GM19467 (cell line): ENCODE measurements around the gene PTPRN2.
"Not testable (repeated sequence)": the region's sequence is repeated elsewhere in the genome, so short reads cannot be mapped to it uniquely, and the experiment has no call there.

ENCODE experiments used
- ATAC-seq: cut with Tn5 transposase; IDR thresholded peaks from one replicate; pipeline ENCODE4 v1.9.1; 2021; ENCODE audit warnings: mild to moderate bottlenecking, moderate library complexity; ENCODE audit not compliant: unreplicated experiment

Gene PTPRN2

DNA sequence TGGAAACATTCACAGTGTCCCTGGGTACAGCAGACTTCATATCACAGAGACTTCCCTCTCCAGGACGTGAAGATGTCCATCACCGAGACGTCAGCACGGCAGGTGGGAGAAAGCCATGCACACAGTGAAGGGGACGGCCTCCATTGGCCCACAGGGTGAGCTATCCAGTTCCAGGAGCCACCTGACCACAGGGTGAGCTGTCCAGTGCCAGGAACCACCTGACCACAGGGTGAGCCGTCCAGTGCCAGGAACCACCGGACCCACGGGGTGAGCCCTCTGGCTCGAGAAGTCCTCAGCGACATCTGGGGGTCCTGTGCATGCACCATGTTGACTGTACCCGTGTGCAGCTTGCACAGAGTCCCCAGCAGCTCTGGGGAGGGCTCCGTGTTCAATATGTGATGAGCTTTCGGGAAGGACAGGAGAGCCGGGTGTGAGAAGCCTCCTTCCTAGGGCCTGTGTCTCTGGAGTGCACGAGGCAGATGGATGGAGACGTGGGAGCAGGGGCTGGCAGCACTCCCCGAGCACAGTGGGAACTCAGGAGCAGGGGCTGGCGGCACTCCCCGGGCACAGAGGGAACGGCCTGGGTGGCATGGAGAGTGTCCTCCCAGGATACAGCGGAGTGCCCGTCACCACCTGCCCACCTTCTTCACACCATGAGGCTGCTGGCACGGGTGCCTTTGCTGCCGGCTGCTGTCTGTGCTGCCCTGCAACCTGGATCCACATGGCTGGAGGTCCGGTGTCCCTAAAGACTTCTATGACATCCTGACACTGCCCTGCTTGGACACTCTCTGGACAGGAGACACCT, 634.6 kb downstream of the PTPRN2 start:
- ATAC-seq = no peak

DNA sequence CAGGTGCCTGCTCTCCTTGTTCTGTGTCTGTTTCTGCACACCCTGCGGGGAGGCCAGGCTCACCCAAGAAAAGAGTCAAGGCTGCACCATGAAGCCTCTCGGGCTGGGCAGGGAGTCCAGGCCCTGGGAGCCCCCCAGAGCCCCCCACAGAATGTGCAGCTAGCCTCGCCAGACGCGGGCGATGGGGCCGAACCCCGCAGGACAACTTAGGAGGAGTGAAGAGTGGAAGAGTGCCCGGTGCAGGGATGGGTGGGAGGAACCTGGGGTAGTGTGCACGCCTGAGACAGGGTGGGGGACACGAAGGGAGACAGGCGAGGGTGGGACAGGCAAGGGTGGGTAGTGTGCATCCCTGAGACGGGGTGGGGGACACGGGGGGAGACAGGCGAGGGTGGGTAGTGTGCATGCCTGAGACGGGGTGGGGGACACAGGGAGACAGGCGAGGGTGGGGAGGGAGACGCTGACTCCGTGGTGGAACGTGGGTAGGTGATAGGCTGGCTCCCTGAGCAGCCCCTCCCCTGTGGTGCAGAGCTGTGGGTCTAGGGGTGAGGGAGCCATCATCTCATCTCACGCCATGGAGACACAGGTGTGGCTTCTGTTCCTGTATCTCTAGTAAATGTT, 635.5 kb downstream of the PTPRN2 start:
- ATAC-seq = no peak

- no peak for ATAC-seq
These were observed 636.1 kb downstream of the PTPRN2 start for GRCh38 chr7:157951300-157952049.

- no peak for ATAC-seq
These were observed 637.9 kb downstream of the PTPRN2 start for GRCh38 chr7:157949711-157950110.

GRCh38 chr7:157947504-157947903, 640.1 kb downstream of the PTPRN2 start:
- ATAC-seq = no peak

DNA sequence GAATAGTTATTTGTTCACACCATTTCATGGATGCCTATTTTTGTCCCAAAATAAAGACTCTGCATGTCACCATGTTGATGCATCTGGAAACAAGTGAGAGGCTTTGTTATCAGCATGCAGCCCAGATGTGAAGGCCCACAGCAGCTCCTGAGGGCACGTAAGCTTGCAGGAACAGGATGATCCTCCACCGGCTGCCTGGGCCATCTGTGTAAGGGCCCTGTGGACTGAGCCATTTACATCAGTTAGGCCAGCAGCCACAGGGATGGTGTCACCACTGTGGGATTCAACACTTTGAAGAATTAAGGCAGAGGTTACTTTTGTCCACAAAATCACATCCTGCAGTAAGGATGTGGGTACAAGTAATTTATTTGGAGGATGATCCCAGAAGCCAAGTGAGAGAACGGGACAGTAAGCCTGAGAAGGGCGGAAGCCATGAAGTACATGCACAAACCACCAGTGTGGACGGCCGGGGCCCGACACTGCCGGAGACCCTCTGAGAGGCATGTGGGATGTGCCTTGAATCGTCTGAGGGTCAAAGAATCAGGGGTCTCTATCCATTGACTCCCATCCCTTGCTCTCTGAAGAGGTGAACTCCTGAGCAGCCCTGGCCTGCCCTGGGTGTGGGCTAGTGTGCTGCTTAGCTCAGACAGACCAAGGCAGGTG, 641.1 kb downstream of the PTPRN2 start:
- no peak for ATAC-seq

DNA sequence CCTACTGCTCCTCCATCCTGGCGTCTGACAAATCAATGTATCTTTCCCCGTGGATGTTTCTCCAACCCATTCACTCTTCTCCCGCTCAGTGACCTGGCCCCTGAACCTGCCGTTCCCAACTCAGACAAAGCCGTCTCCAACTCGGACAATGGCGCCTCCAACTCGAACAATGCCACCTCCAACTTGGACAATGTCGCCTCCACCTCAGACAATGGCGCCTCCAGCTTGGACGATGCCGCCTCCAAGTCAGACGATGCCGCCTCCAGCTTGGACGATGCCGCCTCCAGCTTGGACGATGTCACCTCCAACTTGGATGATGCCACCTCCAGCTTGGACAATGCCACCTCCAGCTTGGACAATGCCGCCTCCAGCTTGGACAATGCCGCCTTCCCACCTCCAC, 642.2 kb downstream of the PTPRN2 start:
- no peak for ATAC-seq

DNA sequence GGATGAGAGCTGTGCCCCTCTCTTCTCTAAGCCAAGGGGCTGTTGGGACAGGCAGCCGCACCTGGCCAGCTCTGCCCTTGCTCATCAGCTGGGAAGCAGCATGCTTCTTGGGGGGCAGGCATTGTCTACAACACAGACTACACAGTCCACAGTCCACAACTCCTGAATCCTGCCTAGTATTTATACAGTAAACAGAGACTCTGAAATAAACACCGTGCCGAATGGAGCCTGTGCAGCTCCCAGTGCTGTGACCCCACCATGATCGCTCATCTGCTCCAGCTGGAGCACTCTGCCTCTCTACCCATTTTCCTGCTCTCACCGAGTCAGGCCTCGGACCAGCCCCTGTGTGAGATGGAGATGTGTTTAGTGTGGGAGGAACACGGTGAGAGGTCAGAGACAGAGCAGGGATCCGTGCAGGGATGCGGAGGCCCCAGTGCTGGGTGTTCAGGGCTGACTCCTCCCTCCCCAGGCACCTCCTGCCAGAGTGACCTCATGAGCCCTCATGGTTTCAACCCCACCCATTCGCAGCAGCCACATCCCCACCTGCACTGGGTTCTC, 642.8 kb downstream of the PTPRN2 start:
- no peak for ATAC-seq

GRCh38 chr7:157944051-157944450, 643.6 kb downstream of the PTPRN2 start:
- no peak for ATAC-seq

GRCh38 chr7:157943561-157943960, 644.1 kb downstream of the PTPRN2 start:
- ATAC-seq = no peak

GRCh38 chr7:157941210-157941609, 646.4 kb downstream of the PTPRN2 start:
- ATAC-seq = no peak

DNA sequence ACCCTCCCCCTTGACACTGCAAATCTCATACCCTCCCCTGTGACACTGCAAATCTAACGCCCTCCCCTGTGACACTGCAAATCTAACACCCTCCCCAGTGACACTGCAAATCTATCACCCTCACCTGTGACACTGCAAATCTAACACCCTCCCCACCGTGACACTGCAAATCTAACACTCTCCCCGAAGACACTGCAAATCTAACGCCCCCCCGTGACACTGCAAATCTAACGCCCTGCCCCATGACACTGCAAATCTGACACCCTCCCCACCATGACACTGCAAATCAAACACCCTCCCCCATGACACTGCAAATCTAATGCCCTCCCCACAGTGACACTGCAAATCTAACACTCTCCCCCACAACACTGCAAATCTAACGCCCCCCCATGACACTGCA, 647.1 kb downstream of the PTPRN2 start:
- no peak for ATAC-seq

DNA sequence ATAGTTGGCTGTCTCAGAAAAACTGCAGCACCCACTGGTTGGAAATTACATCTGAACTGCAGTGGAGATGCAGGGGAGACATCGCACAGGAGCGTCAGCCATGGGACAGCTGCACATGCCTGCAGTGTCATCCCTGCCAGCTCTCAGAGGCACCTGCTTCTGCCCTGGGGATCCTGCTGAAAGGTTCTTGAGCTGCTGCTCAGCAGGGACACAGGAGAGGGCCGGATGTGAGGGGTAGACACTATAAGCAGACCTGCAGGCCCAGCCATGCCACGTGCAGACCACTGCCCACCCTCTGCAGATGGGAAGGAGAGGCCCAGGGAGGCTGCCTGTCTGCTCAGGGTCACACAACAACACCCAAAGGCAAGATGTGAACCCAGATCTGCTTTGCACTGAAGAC, 649.4 kb downstream of the PTPRN2 start:
- ATAC-seq = no peak

DNA sequence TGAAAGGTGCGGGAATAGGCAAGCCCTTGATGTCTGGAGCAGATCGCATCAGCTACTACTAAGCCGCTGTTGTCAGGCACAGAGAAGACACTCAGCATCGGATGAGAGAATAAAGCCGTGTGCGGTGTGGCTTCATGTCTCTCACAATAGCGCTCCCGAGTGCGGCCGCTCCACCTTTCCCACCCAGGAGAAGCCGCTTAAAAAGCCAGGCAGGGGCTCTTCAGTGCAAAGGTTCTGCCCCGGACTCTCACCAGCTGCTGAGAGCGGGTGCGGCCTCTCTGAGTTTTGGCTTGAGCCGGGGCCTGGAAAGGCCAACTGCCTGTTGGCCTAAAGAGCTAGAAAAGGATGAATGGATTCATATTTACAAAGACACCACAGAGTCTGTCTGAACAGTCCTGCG, 650.2 kb downstream of the PTPRN2 start:
- no peak for ATAC-seq

DNA sequence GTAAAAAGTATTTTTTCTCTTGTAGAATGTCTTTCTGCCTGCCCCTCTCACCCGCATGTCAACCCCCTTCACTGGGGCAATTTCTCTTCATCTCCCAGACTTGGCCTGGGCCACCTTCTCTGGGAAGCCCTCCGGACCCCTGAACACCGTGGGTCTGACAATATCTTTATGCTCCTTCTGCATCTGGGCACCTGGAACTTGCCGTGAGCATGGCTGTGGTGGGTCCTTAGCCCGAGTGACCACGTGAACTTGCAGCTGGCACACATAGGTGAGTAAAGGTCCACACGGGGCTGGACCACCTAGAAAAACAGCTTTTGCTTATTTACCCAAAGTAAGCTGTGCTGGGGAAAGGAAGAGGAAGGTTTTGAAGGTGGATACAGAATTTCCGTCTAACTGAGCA, 650.6 kb downstream of the PTPRN2 start:
- no peak for ATAC-seq

DNA sequence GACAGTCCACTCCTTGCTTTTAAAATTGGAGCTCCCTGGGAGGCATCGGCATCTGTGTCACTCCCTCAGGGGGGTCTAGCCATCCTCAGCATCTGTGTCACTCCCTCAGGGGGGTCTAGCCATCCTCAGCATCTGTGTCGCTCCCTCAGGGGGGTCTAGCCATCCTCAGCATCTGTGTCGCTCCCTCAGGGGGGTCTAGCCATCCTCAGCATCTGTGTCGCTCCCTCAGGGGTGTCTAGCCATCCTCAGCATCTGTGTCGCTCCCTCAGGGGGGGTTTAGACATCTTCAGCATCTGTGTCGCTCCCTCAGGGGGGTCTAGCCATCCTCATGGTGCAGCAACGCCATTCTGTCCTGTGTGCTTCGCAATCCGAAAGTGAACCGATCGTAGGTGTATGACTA, 651.9 kb downstream of the PTPRN2 start:
- not testable (repeated sequence) for ATAC-seq

GRCh38 chr7:157933219-157934155, 654.1 kb downstream of the PTPRN2 start:
- not testable (repeated sequence) for ATAC-seq

DNA sequence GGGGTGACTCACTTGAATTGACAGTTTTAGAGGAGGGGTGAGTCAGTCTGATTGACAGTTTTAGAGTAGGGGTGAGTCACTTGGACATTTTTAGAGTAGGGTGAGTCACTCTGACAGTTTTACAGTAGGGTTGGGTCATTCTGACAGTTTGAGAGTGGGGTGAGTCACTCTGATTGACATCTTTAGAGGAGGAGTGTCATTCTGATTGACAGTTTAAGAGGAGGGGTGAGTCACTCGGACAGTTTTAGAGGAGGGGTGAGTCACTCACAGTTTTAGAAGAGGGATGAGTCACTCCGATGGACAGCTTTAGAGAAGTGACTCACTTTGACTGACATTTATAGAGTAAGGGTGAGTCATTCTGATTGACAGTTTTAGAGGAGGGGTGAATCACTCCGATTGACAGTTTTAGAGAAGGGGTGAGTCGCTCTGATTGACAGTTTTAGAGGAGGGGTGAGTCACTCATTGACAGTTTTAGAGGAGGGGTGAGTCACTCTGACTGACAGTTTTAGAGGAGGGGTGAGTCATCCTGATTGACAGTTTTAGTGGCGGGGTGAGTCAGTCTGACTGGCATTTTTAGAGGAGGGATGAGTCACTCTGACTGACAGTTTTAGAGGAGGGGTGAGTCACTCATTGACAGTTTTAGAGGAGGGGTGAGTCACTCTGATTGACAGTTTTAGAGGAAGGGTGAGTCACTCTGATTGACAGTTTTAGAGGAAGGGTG, 655.0 kb downstream of the PTPRN2 start:
- ATAC-seq = no peak

GRCh38 chr7:157930926-157931466, 656.6 kb downstream of the PTPRN2 start:
- ATAC-seq = no peak
